Measurements from ENCODE around the gene LRRC8C. TPM values are rescaled to one million over a fixed set of nuclear protein-coding genes. Genes with fewer than 3 reads are reported as not detected.

The LRRC8C gene
- total and polyA plus RNA-seq, 2 experiments from 2014 or later: 0.70 to 1.5 TPM

DNA sequence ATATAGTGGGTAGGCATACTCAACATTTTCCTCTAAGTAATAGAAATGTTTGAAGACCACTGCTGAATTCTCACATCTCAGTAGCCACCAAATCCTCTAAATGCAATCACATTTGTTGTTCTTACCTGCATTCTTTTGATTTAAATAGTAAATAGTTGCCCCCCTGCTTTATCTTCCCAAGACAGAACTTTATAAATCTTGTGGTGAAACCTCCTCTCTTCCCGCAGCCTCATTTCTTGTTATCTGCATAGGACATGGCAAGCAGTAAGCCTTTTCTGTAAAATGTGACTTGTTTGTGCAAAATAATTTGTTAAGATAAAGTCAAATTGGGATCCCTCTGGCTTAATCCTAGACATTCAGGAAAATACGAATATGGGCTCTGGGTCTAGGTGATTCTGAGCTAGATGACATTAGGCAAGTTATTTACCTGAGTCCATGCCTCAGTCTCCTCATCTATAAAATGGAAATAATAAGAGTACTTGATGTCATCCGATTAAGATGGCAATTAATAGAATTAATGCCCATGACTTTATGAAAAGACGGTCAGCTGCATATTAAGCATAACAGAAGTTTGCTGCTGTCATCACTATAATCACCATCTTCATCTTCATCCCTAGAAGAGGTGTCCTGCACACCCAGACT lies 77.7 kb downstream of the LRRC8C start:
- H3K9me2 ChIP-seq (replicated peaks; ENCODE audit: insufficient read depth): no peaks in the 10 kb centered on the region

DNA sequence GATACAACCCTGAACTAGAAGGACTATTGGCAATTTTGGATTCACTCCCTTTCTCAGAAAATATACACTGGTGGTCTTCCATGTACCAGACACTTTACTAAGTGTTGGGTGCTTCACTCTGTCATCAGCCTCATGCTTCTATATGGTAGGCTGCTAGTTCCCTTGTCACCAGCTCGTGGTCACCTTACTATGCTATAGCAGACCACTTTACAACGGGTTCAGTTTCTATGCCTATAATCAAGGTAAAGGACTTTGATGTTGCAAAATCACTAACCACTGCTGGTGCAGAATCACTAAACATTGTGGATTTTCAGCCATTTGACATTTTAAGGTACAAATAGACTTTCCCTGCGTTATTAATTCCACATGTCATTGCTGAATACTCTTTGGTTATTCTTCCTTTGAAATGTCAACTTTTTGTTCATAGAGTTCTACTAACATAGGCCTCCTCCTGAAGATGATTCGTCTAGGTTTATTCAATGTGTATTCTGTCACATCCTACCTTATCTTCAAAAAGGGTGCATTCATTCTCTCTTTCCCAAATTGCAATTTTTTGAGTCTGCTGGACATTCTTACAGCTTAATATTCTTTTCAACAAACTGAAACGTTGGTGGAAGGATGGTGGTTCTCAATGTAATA lies 78.3 kb downstream of the LRRC8C start:
- no peak overlapping the region for H2AFZ ChIP-seq
- H3K36me3 ChIP-seq (replicated peaks; ENCODE audit: insufficient read depth, low read depth): no peaks in the 10 kb centered on the region
- no peaks in the 10 kb centered on the region for H4K20me1 ChIP-seq (ENCODE audit: insufficient read depth, poor library complexity, severe bottlenecking)
- TF ChIP-seq EZH2phosphoT487 (IDR thresholded peaks at IDR 0.05; ENCODE audit: low read depth, severe bottlenecking, unreplicated experiment) (no peak), EZH2 (IDR thresholded peaks at IDR 0.05; ENCODE audit: borderline replicate concordance) (no peak)
- TF ChIP-seq, protein P1, sequence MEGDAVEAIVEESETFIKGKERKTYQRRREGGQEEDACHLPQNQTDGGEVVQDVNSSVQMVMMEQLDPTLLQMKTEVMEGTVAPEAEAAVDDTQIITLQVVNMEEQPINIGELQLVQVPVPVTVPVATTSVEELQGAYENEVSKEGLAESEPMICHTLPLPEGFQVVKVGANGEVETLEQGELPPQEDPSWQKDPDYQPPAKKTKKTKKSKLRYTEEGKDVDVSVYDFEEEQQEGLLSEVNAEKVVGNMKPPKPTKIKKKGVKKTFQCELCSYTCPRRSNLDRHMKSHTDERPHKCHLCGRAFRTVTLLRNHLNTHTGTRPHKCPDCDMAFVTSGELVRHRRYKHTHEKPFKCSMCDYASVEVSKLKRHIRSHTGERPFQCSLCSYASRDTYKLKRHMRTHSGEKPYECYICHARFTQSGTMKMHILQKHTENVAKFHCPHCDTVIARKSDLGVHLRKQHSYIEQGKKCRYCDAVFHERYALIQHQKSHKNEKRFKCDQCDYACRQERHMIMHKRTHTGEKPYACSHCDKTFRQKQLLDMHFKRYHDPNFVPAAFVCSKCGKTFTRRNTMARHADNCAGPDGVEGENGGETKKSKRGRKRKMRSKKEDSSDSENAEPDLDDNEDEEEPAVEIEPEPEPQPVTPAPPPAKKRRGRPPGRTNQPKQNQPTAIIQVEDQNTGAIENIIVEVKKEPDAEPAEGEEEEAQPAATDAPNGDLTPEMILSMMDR (IDR thresholded peaks at IDR 0.05; ENCODE audit: poor library complexity): no peak
- H3K27me3 ChIP-seq: no peaks in the 10 kb centered on the region
- no peak for DNase-seq (ENCODE audit: low spot score)
- H3K27ac ChIP-seq: no peak overlapping the region
- H3K9me3 ChIP-seq (ENCODE audit: low read depth): no peaks in the 10 kb centered on the region
- no peaks in the 10 kb centered on the region for H3K4me1 ChIP-seq (ENCODE audit: insufficient read depth)
- H3K4me3 ChIP-seq: no peak overlapping the region
- H3K9me2 ChIP-seq (replicated peaks; ENCODE audit: insufficient read depth): no peaks in the 10 kb centered on the region
- H3K79me2 ChIP-seq: no peaks in the 10 kb centered on the region
- no peak overlapping the region for H3K4me2 ChIP-seq
- 88% methylated on average over 5 of the region's 5 CpGs for WGBS (ENCODE audit: low lambda C conversion rate, missing lambda C conversion rate)

More for the DNA sequence above, 77.7 kb downstream of the LRRC8C start:
- Histone ChIP-seq H3K4me2 (no peak overlapping the region), H3K79me2 (no peaks in the 10 kb centered on the region), H3K36me3 (replicated peaks; ENCODE audit: insufficient read depth, low read depth) (no peaks in the 10 kb centered on the region), H3K27ac (no peak overlapping the region), H3K9me3 (ENCODE audit: low read depth) (no peaks in the 10 kb centered on the region), H3K27me3 (no peaks in the 10 kb centered on the region), H3K4me3 (no peak overlapping the region), H3K4me1 (ENCODE audit: insufficient read depth) (no peaks in the 10 kb centered on the region), H4K20me1 (ENCODE audit: insufficient read depth, poor library complexity, severe bottlenecking) (no peaks in the 10 kb centered on the region), H2AFZ (no peak overlapping the region)
- TF ChIP-seq EZH2phosphoT487 (IDR thresholded peaks at IDR 0.05; ENCODE audit: low read depth, severe bottlenecking, unreplicated experiment): no peak
- TF ChIP-seq, protein P1 (IDR thresholded peaks at IDR 0.05; ENCODE audit: poor library complexity): no peak
- 93% methylated on average over 4 of the region's 4 CpGs for WGBS (ENCODE audit: low lambda C conversion rate, missing lambda C conversion rate)
- DNase-seq (ENCODE audit: low spot score): no peak

DNA sequence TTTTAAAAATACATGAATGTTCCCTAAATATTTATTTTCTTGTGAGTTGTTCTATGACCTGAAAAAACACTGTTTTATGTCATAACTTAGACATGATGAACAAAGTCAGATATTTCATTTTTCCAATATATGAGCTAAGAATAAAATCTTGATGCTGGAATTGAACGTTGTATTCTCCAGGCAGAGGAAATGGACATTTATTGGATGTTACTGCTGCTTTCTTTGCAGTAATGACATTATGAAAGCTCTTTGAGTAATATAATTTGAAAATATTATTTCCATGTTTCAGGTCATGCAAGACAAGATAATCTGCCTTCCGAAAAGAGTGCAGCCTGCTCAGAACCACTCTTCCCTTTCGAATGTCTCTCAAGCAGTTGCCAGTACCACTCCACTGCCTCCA lies 79.5 kb downstream of the LRRC8C start:
- H4K20me1 ChIP-seq (ENCODE audit: insufficient read depth, poor library complexity, severe bottlenecking): no peaks in the 10 kb centered on the region
- no peaks in the 10 kb centered on the region for H3K27me3 ChIP-seq
- H3K4me1 ChIP-seq (ENCODE audit: insufficient read depth): no peaks in the 10 kb centered on the region
- H3K9me3 ChIP-seq (ENCODE audit: low read depth): no peaks in the 10 kb centered on the region
- no peaks in the 10 kb centered on the region for H3K79me2 ChIP-seq
- no peak for TF ChIP-seq EZH2 (IDR thresholded peaks at IDR 0.05; ENCODE audit: borderline replicate concordance)
- TF ChIP-seq EZH2phosphoT487 (IDR thresholded peaks at IDR 0.05; ENCODE audit: low read depth, severe bottlenecking, unreplicated experiment): no peak
- 94% methylated on average over 3 of the region's 3 CpGs for WGBS (ENCODE audit: low lambda C conversion rate, missing lambda C conversion rate)
- H3K27ac ChIP-seq: no peak overlapping the region
- H3K36me3 ChIP-seq (replicated peaks; ENCODE audit: insufficient read depth, low read depth): no peaks in the 10 kb centered on the region
- no peaks in the 10 kb centered on the region for H3K9me2 ChIP-seq (replicated peaks; ENCODE audit: insufficient read depth)
- no peak overlapping the region for H3K4me3 ChIP-seq
- no peak overlapping the region for H2AFZ ChIP-seq
- no peak overlapping the region for H3K4me2 ChIP-seq
- DNase-seq (ENCODE audit: low spot score): no peak

DNA sequence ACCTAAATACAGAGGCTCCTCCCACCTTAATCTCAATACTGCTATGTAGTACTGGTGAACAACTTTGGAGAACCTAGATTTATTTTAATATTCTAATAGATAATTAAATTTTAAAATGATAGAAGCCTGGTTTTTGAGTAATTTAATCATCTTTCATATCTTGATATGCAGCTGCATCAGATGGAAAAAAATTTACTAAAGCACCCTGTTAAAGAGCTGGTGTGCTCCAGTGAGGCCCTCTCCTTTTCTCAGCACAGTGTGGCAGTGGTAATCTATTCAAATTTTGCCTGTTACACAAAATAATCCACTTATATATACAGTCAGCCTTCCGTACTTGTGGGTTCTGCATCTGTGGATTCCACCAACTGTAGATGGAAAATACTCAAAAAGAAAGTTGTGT lies 82.8 kb downstream of the LRRC8C start:
- no peak overlapping the region for H3K4me2 ChIP-seq
- TF ChIP-seq, protein P1 (IDR thresholded peaks at IDR 0.05; ENCODE audit: poor library complexity): no peak
- TF ChIP-seq EZH2phosphoT487 (IDR thresholded peaks at IDR 0.05; ENCODE audit: low read depth, severe bottlenecking, unreplicated experiment) (no peak), EZH2 (IDR thresholded peaks at IDR 0.05; ENCODE audit: borderline replicate concordance) (no peak)
- no peaks in the 10 kb centered on the region for H4K20me1 ChIP-seq (ENCODE audit: insufficient read depth, poor library complexity, severe bottlenecking)
- H2AFZ ChIP-seq: no peak overlapping the region
- WGBS (ENCODE audit: low lambda C conversion rate, missing lambda C conversion rate): 95% methylated on average over 1 of the region's 1 CpG
- H3K4me1 ChIP-seq (ENCODE audit: insufficient read depth): peaks cover 10% of the 10 kb centered on the region
- H3K4me3 ChIP-seq: no peak overlapping the region
- no peaks in the 10 kb centered on the region for H3K9me2 ChIP-seq (replicated peaks; ENCODE audit: insufficient read depth)
- H3K27ac ChIP-seq: no peak overlapping the region
- no peak for DNase-seq (ENCODE audit: low spot score)
- H3K27me3 ChIP-seq: no peaks in the 10 kb centered on the region
- H3K79me2 ChIP-seq: no peaks in the 10 kb centered on the region
- no peaks in the 10 kb centered on the region for H3K9me3 ChIP-seq (ENCODE audit: low read depth)
- no peaks in the 10 kb centered on the region for H3K36me3 ChIP-seq (replicated peaks; ENCODE audit: insufficient read depth, low read depth)

Data from hepatocyte (in vitro differentiated cells).